Activated T-helper 17 cell treated with anti-CD3 and anti-CD28 coated beads, Interleukin-2, amount 50 U/mL, for 72 hours (primary cell): ENCODE data around the gene DLGAP1. TPM values are rescaled to one million over a fixed set of nuclear protein-coding genes. Genes with fewer than 3 reads are reported as not detected.

Experiments
- ATAC-seq: fragments of 150-1000 bp; cut with Tn5 transposase; replicated peaks from 2 replicates; pipeline ENCODE4 v1.10.0; 2021; ENCODE audit warnings: mild to moderate bottlenecking, moderate library complexity
- H3K27ac Mint-ChIP-seq: one replicate; pipeline ENCODE4 v1.8.0; 2022; ENCODE audit warnings: mixed read lengths
- H3K27me3 Mint-ChIP-seq: one replicate; pipeline ENCODE4 v1.8.0; 2022; ENCODE audit warnings: mixed read lengths
- H3K36me3 Mint-ChIP-seq: one replicate; pipeline ENCODE4 v1.8.0; 2022; ENCODE audit warnings: low read depth, mild to moderate bottlenecking, mixed read lengths
- H3K4me1 Mint-ChIP-seq: one replicate; pipeline ENCODE4 v1.8.0; 2022; ENCODE audit warnings: mixed read lengths
- H3K4me3 Mint-ChIP-seq: one replicate; pipeline ENCODE4 v1.8.0; 2022; ENCODE audit warnings: mild to moderate bottlenecking, mixed read lengths
- H3K9me3 Mint-ChIP-seq: one replicate; pipeline ENCODE4 v1.8.0; 2022; ENCODE audit warnings: mixed read lengths
- total RNA-seq, 2 donors: library from RNA; stranded (reverse); gene quantifications; one replicate each; pipeline ENCODE4 v1.2.3, GENCODE V29; 2022

DLGAP1 gene
- total RNA-seq, 2 donors from 2014 or later: 1.1 to 1.2 TPM

GRCh38 chr18:3848316-3848715 is 606.8 kb downstream of the DLGAP1 start:
- Mint-ChIP-seq H3K4me3 (no peak overlapping the region), H3K27me3 (peaks cover 9% of the 10 kb centered on the region), H3K4me1 (no peaks in the 10 kb centered on the region), H3K9me3 (no peaks in the 10 kb centered on the region), H3K27ac (no peak overlapping the region), H3K36me3 (no peaks in the 10 kb centered on the region)
- ATAC-seq: no peak

- H3K4me1 Mint-ChIP-seq: no peaks in the 10 kb centered on the region
- peaks cover 17% of the 10 kb centered on the region for H3K27me3 Mint-ChIP-seq
- no peaks in the 10 kb centered on the region for H3K9me3 Mint-ChIP-seq
- ATAC-seq: no peak
- no peak overlapping the region for H3K27ac Mint-ChIP-seq
- H3K4me3 Mint-ChIP-seq: no peak overlapping the region
- H3K36me3 Mint-ChIP-seq: no peaks in the 10 kb centered on the region
Measured at GRCh38 chr18:3845161-3845560, 609.9 kb downstream of the DLGAP1 start.

- no peak for ATAC-seq
- Mint-ChIP-seq H3K27ac (no peak overlapping the region), H3K9me3 (no peaks in the 10 kb centered on the region), H3K4me3 (no peak overlapping the region), H3K4me1 (no peaks in the 10 kb centered on the region), H3K36me3 (no peaks in the 10 kb centered on the region), H3K27me3 (peaks cover 22% of the 10 kb centered on the region)
Measured at GRCh38 chr18:3842844-3843243, 612.3 kb downstream of the DLGAP1 start.

GRCh38 chr18:3840766-3841165 is 614.3 kb downstream of the DLGAP1 start:
- no peak for ATAC-seq
- no peaks in the 10 kb centered on the region for H3K36me3 Mint-ChIP-seq
- no peaks in the 10 kb centered on the region for H3K9me3 Mint-ChIP-seq
- H3K4me3 Mint-ChIP-seq: no peak overlapping the region
- peaks cover 20% of the 10 kb centered on the region for H3K27me3 Mint-ChIP-seq
- no peaks in the 10 kb centered on the region for H3K4me1 Mint-ChIP-seq
- no peak overlapping the region for H3K27ac Mint-ChIP-seq

GRCh38 chr18:3839581-3839981 is 615.5 kb downstream of the DLGAP1 start:
- Mint-ChIP-seq H3K27ac (no peak overlapping the region), H3K4me1 (no peaks in the 10 kb centered on the region), H3K36me3 (no peaks in the 10 kb centered on the region), H3K27me3 (peaks cover 22% of the 10 kb centered on the region), H3K9me3 (no peaks in the 10 kb centered on the region), H3K4me3 (no peak overlapping the region)
- no peak for ATAC-seq

- no peak overlapping the region for H3K27ac Mint-ChIP-seq
- H3K4me3 Mint-ChIP-seq: no peak overlapping the region
- no peak for ATAC-seq
- H3K9me3 Mint-ChIP-seq: no peaks in the 10 kb centered on the region
- peaks cover 24% of the 10 kb centered on the region for H3K27me3 Mint-ChIP-seq
- H3K4me1 Mint-ChIP-seq: no peaks in the 10 kb centered on the region
- no peaks in the 10 kb centered on the region for H3K36me3 Mint-ChIP-seq
Measured at GRCh38 chr18:3836483-3837335, 618.4 kb downstream of the DLGAP1 start.

GRCh38 chr18:3832025-3832638 is 623.0 kb downstream of the DLGAP1 start:
- H3K27ac Mint-ChIP-seq: no peak overlapping the region
- peaks cover 8% of the 10 kb centered on the region for H3K27me3 Mint-ChIP-seq
- H3K4me3 Mint-ChIP-seq: no peak overlapping the region
- H3K4me1 Mint-ChIP-seq: no peaks in the 10 kb centered on the region
- no peaks in the 10 kb centered on the region for H3K36me3 Mint-ChIP-seq
- ATAC-seq: no peak
- no peaks in the 10 kb centered on the region for H3K9me3 Mint-ChIP-seq

- H3K9me3 Mint-ChIP-seq: no peaks in the 10 kb centered on the region
- peaks cover 6% of the 10 kb centered on the region for H3K27me3 Mint-ChIP-seq
- no peak overlapping the region for H3K4me3 Mint-ChIP-seq
- H3K27ac Mint-ChIP-seq: no peak overlapping the region
- no peaks in the 10 kb centered on the region for H3K36me3 Mint-ChIP-seq
- no peak for ATAC-seq
- no peaks in the 10 kb centered on the region for H3K4me1 Mint-ChIP-seq
Measured at GRCh38 chr18:3830604-3831003, 624.5 kb downstream of the DLGAP1 start.

GRCh38 chr18:3827236-3827845 is 627.8 kb downstream of the DLGAP1 start:
- Mint-ChIP-seq H3K4me3 (no peak overlapping the region), H3K36me3 (no peaks in the 10 kb centered on the region), H3K9me3 (no peaks in the 10 kb centered on the region), H3K27me3 (no peaks in the 10 kb centered on the region), H3K27ac (no peak overlapping the region), H3K4me1 (no peaks in the 10 kb centered on the region)
- ATAC-seq: no peak

- H3K27ac Mint-ChIP-seq: no peak overlapping the region
- ATAC-seq: no peak
- no peaks in the 10 kb centered on the region for H3K9me3 Mint-ChIP-seq
- H3K27me3 Mint-ChIP-seq: no peaks in the 10 kb centered on the region
- H3K4me3 Mint-ChIP-seq: no peak overlapping the region
- H3K36me3 Mint-ChIP-seq: no peaks in the 10 kb centered on the region
- no peaks in the 10 kb centered on the region for H3K4me1 Mint-ChIP-seq
Measured at GRCh38 chr18:3826021-3826420, 629.1 kb downstream of the DLGAP1 start.

GRCh38 chr18:3824101-3824500 is 631.0 kb downstream of the DLGAP1 start:
- Mint-ChIP-seq H3K27ac (no peak overlapping the region), H3K9me3 (no peaks in the 10 kb centered on the region), H3K27me3 (peaks cover 4% of the 10 kb centered on the region), H3K36me3 (no peaks in the 10 kb centered on the region), H3K4me1 (no peaks in the 10 kb centered on the region), H3K4me3 (no peak overlapping the region)
- no peak for ATAC-seq

GRCh38 chr18:3823073-3823472 is 632.0 kb downstream of the DLGAP1 start:
- Mint-ChIP-seq H3K27ac (no peak overlapping the region), H3K4me3 (no peak overlapping the region), H3K4me1 (no peaks in the 10 kb centered on the region), H3K36me3 (no peaks in the 10 kb centered on the region), H3K27me3 (peaks cover 4% of the 10 kb centered on the region), H3K9me3 (no peaks in the 10 kb centered on the region)
- ATAC-seq: no peak

- Mint-ChIP-seq H3K36me3 (no peaks in the 10 kb centered on the region), H3K4me1 (no peaks in the 10 kb centered on the region), H3K27me3 (peaks cover 9% of the 10 kb centered on the region), H3K27ac (no peak overlapping the region), H3K9me3 (no peaks in the 10 kb centered on the region), H3K4me3 (no peak overlapping the region)
- no peak for ATAC-seq
Measured at GRCh38 chr18:3821524-3821923, 633.6 kb downstream of the DLGAP1 start.

- Mint-ChIP-seq H3K27ac (no peak overlapping the region), H3K27me3 (peaks cover 18% of the 10 kb centered on the region), H3K9me3 (no peaks in the 10 kb centered on the region), H3K4me3 (no peak overlapping the region), H3K36me3 (no peaks in the 10 kb centered on the region), H3K4me1 (no peaks in the 10 kb centered on the region)
- ATAC-seq: no peak
Measured at GRCh38 chr18:3819961-3820360, 635.1 kb downstream of the DLGAP1 start.
